NT2/D1 (cell line): ENCODE measurements around the gene SDK2.

ENCODE experiments used
- DNase-seq: peaks from one replicate; pipeline ENCODE4 v3.0.0-alpha.2; 2011; ENCODE audit warnings: low read depth, low spot score
- H3K27me3 ChIP-seq: 2 replicates; pipeline ENCODE4 v1.6.0; 2011; ENCODE audit warnings: mild to moderate bottlenecking; ENCODE audit not compliant: insufficient read length, insufficient read depth
- H3K36me3 ChIP-seq: 2 replicates; pipeline ENCODE4 v1.6.1; 2011; ENCODE audit warnings: mild to moderate bottlenecking, low read length, mixed read lengths; ENCODE audit not compliant: insufficient read depth, insufficient read length
- H3K4me1 ChIP-seq: 2 replicates; pipeline ENCODE4 v1.5.1; 2011; ENCODE audit not compliant: insufficient read depth, insufficient read length
- H3K4me3 ChIP-seq: 2 replicates; pipeline ENCODE4 v1.5.1; 2011; ENCODE audit warnings: low read depth; ENCODE audit not compliant: insufficient read length
- H3K9ac ChIP-seq: 2 replicates; pipeline ENCODE4 v1.6.0; 2011; ENCODE audit warnings: low read depth; ENCODE audit not compliant: insufficient read length
- H3K9me3 ChIP-seq: 2 replicates; pipeline ENCODE4 v1.5.1; 2011; ENCODE audit warnings: mild to moderate bottlenecking, low read length; ENCODE audit not compliant: insufficient read depth
- SUZ12 ChIP-seq: IDR thresholded peaks from 2 replicates; pipeline ENCODE4 v1.6.1; 2011; ENCODE audit not compliant: insufficient read length, insufficient read depth; ENCODE audit errors: extremely low read depth
- YY1 ChIP-seq: IDR thresholded peaks from 2 replicates; pipeline ENCODE4 v1.6.1; 2011; ENCODE audit not compliant: insufficient read length, insufficient read depth
- ZNF274 ChIP-seq: IDR thresholded peaks from 2 replicates; pipeline ENCODE4 v1.6.1; 2011; ENCODE audit warnings: mild to moderate bottlenecking, low read depth, low read length

Gene SDK2

GRCh38 chr17:73466704-73467433 is 177.4 kb downstream of the SDK2 start:
- Histone ChIP-seq H3K36me3 (peaks cover 3% of the 10 kb centered on the region), H3K4me3 (no peak overlapping the region), H3K9me3 (no peaks in the 10 kb centered on the region), H3K4me1 (peaks cover 24% of the 10 kb centered on the region), H3K9ac (no peak overlapping the region), H3K27me3 (no peaks in the 10 kb centered on the region)
- DNase-seq = no peak
- TF ChIP-seq YY1 = no peak
- no peak for TF ChIP-seq SUZ12
- TF ChIP-seq ZNF274 = no peak

GRCh38 chr17:73465953-73466230 is 178.4 kb downstream of the SDK2 start:
- H3K4me3 ChIP-seq = no peak overlapping the region
- peaks cover 24% of the 10 kb centered on the region for H3K4me1 ChIP-seq
- no peaks in the 10 kb centered on the region for H3K36me3 ChIP-seq
- DNase-seq = no peak
- TF ChIP-seq ZNF274 = no peak
- TF ChIP-seq YY1 = no peak
- no peak for TF ChIP-seq SUZ12
- no peaks in the 10 kb centered on the region for H3K27me3 ChIP-seq
- H3K9ac ChIP-seq = no peak overlapping the region
- H3K9me3 ChIP-seq = no peaks in the 10 kb centered on the region

- peaks cover 24% of the 10 kb centered on the region for H3K4me1 ChIP-seq
- no peaks in the 10 kb centered on the region for H3K27me3 ChIP-seq
- no peak overlapping the region for H3K4me3 ChIP-seq
- no peak for DNase-seq
- TF ChIP-seq SUZ12 (no peak), YY1 (no peak), ZNF274 (no peak)
- no peaks in the 10 kb centered on the region for H3K9me3 ChIP-seq
- H3K36me3 ChIP-seq = no peaks in the 10 kb centered on the region
- no peak overlapping the region for H3K9ac ChIP-seq
Observed at GRCh38 chr17:73465130-73465952, 178.9 kb downstream of the SDK2 start.

DNA sequence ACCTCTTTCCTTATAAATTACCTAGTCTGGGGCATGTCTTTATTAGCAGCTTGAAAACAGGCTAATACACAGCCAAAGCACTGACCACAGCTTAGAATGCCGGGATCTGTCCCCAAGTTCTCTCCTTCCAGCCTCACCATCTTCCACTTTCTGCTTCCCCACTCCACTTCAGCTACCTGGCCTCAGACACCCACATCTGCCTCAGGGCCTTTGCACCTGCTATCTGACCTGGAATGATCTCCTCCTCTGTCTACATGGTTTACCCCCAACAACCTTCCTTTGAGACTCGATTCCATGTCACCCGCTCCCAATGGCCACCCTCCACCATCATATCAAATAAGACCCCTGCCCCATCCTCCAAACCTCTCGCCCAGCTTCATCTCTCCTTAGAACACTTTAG is 179.8 kb downstream of the SDK2 start:
- H3K36me3 ChIP-seq = no peaks in the 10 kb centered on the region
- H3K9me3 ChIP-seq = no peaks in the 10 kb centered on the region
- H3K4me1 ChIP-seq = peaks cover 20% of the 10 kb centered on the region
- no peak overlapping the region for H3K4me3 ChIP-seq
- no peak overlapping the region for H3K9ac ChIP-seq
- no peaks in the 10 kb centered on the region for H3K27me3 ChIP-seq
- no peak for DNase-seq
- TF ChIP-seq SUZ12 = no peak
- TF ChIP-seq YY1 = no peak
- TF ChIP-seq ZNF274 = no peak

DNA sequence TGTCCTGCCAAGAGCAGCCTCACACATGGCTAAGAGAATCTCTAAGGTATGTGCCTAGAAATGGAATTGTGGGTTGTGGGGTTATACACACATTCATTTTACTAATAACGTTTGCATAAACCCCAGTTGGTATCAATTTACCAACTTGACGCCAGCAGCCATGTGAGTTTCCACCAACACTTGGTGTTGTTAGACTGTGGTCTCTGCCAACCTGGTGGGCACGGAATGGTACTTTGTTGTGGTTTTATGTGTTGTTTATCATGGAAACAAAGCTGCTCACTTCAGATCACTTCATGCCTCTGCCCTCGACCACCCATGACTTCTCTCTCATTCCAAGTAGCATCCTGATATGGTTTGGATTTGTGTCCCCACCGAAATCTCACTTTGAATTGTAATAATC is 180.4 kb downstream of the SDK2 start:
- DNase-seq = no peak
- no peak for TF ChIP-seq YY1
- TF ChIP-seq ZNF274 = no peak
- TF ChIP-seq SUZ12 = no peak
- Histone ChIP-seq H3K4me3 (no peak overlapping the region), H3K27me3 (no peaks in the 10 kb centered on the region), H3K9ac (no peak overlapping the region), H3K9me3 (no peaks in the 10 kb centered on the region), H3K4me1 (peaks cover 22% of the 10 kb centered on the region), H3K36me3 (no peaks in the 10 kb centered on the region)

GRCh38 chr17:73462823-73463222 is 181.4 kb downstream of the SDK2 start:
- H3K4me3 ChIP-seq = no peak overlapping the region

DNA sequence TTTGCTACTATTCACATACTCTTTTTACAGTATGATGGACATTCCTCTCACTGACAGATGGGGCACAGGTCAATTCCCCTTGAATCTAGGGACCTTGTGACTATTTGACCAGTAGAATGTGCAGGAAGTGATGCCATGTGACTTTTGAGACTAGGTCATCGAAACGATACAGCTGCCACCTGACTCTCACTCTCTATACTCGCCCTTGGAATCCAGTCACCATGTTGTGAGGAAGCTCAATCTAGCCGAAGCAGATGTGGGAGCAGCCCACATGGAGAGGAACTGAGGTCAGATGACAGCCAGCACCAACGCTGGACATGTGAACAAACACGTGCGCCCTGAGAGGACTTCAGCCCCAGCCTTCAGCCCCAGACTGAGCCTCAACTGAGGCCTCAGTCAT is 184.3 kb downstream of the SDK2 start:
- DNase-seq = no peak
- Histone ChIP-seq H3K4me3 (no peak overlapping the region), H3K4me1 (peaks cover 10% of the 10 kb centered on the region), H3K27me3 (no peaks in the 10 kb centered on the region), H3K9ac (no peak overlapping the region), H3K36me3 (no peaks in the 10 kb centered on the region), H3K9me3 (no peaks in the 10 kb centered on the region)
- TF ChIP-seq YY1 = no peak

More at GRCh38 chr17:73462823-73463222, 181.4 kb downstream of the SDK2 start:
- no peak for TF ChIP-seq YY1
- peaks cover 22% of the 10 kb centered on the region for H3K4me1 ChIP-seq
- no peak for DNase-seq
- H3K9ac ChIP-seq = no peak overlapping the region
- H3K27me3 ChIP-seq = no peaks in the 10 kb centered on the region
- H3K36me3 ChIP-seq = no peaks in the 10 kb centered on the region
- no peaks in the 10 kb centered on the region for H3K9me3 ChIP-seq
